GM12873 (cell line): ENCODE data around the gene THUMPD2.

Source experiments
- TF ChIP-seq, protein P1 (sequence below): IDR thresholded peaks from 2 replicates; pipeline ENCODE4 v1.5.1; 2012; ENCODE audit warnings: low read depth, mild to moderate bottlenecking, moderate library complexity, low read length, control low read depth; ENCODE audit not compliant: insufficient read depth; ENCODE audit errors: missing control alignments

Gene THUMPD2

DNA sequence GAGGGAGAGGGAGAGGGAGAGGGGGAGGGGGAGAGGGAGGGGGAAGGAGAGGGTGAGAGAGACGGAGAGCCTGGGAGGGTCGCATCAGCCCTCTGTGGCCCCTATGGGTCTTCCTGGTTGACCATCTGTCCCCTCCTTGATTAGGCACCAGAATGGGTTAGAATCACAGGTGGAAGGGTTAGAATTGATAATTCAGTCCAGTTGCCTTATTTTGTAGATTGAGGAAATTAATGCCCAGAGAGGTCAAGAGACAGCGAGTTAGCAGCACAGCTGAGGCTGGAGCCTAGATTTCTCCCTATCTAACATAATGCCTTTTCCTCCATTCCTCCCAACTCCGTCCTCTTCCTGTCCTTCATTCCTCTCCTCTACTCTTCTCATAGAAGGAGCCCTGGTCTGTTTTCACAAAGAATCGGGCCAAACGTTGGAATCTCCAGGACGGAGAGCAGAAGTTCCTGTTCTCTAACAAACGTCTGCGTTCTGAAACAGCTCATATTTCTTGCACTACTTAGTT is 338 bp upstream of the THUMPD2 start:
- TF ChIP-seq, protein P1, sequence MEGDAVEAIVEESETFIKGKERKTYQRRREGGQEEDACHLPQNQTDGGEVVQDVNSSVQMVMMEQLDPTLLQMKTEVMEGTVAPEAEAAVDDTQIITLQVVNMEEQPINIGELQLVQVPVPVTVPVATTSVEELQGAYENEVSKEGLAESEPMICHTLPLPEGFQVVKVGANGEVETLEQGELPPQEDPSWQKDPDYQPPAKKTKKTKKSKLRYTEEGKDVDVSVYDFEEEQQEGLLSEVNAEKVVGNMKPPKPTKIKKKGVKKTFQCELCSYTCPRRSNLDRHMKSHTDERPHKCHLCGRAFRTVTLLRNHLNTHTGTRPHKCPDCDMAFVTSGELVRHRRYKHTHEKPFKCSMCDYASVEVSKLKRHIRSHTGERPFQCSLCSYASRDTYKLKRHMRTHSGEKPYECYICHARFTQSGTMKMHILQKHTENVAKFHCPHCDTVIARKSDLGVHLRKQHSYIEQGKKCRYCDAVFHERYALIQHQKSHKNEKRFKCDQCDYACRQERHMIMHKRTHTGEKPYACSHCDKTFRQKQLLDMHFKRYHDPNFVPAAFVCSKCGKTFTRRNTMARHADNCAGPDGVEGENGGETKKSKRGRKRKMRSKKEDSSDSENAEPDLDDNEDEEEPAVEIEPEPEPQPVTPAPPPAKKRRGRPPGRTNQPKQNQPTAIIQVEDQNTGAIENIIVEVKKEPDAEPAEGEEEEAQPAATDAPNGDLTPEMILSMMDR, result no peak

DNA sequence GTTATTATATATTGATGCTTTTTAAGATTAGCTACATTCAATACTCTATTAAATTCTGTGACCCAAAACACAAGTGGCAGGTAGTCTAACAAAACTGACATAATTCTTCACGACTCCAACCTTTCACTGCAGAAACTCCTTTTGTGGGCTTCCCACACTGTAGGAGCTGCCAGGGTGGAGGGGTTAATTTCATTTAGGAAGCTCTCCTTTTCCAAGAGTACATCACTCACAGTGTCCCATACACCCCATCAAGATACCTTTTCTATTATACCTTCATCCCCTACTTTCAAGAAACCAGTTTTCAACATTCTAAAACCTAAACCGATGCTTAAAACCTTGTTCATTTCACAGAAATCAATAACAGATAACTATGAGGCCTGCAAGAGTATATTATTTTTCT is 825 bp downstream of the THUMPD2 start:
- TF ChIP-seq, protein P1, result no peak

DNA sequence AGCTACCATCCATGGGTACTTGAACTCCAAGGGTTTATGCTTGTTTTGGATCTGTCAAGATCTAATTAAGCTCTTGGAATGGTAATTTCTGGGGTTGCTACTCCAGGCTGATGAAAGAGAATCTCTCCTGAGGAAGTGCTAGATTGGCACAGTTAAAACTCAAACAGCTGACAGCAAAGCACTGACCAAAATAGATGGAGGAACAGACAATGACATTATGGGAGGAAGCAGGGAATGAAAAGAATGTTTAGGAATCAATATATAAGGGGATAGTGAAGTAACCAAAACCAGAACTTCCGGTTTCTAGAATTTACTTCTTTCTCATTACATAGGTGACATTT is 6.3 kb downstream of the THUMPD2 start:
- TF ChIP-seq, protein P1, result no peak

DNA sequence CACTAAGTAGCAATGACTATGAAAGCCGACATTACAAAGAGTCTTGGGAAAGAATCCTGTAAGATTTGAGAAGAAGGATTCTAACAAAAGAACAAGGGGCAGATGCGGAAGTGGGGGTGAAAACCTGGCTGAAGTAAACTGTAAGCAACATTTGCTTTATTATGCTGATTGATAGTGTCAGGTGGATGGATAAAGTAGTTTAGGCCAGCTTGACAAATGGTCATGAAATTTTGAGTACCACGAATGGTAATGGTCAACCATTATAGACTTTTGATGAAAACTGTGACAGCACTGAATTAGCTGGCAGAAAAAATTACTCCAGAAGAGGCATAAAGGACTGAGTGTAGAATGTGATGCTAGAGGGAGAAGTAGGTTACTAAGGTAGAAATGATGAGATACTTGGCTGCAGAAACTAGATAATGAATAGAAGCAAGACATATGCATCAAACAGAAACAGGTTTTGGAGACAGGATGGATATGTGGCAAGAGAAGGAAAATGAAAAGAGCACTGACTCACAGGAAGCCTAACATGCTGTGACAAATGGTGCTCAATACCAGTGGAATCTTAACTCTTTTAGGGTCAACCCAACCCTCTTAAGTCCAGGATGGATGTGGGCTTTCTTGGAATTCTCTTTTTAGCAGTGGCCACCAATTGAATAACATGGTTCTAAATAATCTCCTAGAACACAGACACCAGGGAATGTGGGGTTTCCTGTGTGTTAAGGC is 6.8 kb downstream of the THUMPD2 start:
- TF ChIP-seq, protein P1, result no peak

DNA sequence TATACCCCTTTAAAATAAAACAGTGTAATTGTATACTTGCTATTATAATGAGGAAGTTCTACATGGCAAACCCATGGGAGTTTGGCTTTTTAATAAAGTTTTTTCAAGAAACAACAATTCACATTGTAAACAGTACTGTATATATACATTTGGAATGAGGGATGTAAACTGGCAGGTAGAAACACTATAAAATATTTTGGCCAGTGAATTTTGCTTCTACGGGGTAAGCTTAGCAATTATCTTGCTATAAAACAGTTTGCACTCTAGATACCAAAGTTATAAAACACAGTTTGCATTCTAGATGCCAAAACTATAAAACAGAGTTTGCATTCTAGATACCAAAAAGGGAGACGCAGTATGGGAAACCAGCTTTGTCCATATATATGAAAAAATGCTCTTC is 16.6 kb downstream of the THUMPD2 start:
- TF ChIP-seq, protein P1, result no peak

DNA sequence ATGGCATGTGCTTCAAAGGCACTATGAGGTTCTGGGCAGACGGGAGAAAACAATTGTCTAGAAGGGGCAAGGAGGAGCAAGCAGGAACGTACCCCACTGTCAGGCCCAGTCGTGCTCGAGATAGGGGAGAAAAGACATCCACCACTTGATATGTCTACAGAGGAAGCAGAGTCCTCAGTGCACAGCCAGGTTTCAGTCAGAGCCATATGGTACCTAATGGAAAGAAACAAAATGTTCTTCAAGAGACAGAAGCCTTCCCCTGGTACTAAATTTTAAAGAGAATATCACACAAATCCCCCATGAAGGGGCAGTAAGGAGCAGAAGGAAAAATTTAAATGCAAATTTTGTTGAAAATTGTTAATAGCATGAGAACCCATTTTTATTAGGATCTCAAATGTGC is 21.9 kb downstream of the THUMPD2 start:
- TF ChIP-seq, protein P1, result no peak

DNA sequence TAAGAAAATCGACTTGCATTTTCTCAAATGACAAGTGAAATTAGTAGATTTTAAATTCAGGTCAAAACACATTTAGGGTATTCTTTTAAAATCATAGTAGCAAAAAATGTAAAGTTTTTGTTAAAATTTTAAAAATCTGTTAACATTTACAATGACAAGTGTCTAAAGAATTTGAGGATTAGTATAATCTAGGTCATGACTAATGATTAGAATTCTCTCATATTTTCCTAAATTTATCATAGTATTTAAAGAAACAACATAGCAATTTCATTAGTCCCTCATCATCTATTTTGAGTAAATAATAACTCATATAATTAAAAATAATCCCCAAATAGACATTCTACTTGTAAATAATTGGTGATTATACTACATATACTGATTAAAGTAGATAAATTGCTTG is 23.6 kb downstream of the THUMPD2 start:
- TF ChIP-seq, protein P1, result no peak
